ENCODE measurements around the gene SRC.

- TF ChIP-seq POLR2A (IDR thresholded peaks at IDR 0.05) (no peak), CTCF (IDR thresholded peaks at IDR 0.05 in 4 of 5, conservative IDR thresholded peaks at IDR 0.05 in 1 of 5) (no peak)
Observed at GRCh38 chr20:37380864-37381579, 35.1 kb downstream of the SRC start.

Data from gastrocnemius medialis (tissue), 4 donors.